PC-3 (cell line): ENCODE data around the gene DENND10. TPM values are rescaled to one million over a fixed set of nuclear protein-coding genes. Genes with fewer than 3 reads are reported as not detected.
A peak's percentile ranks its signal among the peaks of the same experiment; 100 is the strongest.
"Not testable (repeated sequence)": the region's sequence is repeated elsewhere in the genome, so short reads cannot be mapped to it uniquely, and the experiment has no call there.

ENCODE experiments used
- ATAC-seq: fragments of 200-7000 bp; cut with Tn5 transposase; 2 replicates; pipeline ENCODE4 v1.9.1; 2020; ENCODE audit warnings: mild to moderate bottlenecking, moderate library complexity
- BruUV-seq: library from RNA; stranded (reverse); fragments of 400-500 nt; replicated peaks from 2 replicates; lab custom pipeline; 2021; lab: Mats Ljungman, UMichigan
- CTCF ChIA-PET: fragments of 300-600 bp; sonication (Branson Sonifier 250); formaldehyde crosslinking; loops from one replicate; lab custom pipeline; 2022; ENCODE audit warnings: antibody characterized with exemption; lab: Charles Lee
- POLR2A ChIA-PET: fragments of 300-600 bp; sonication (Branson Sonifier 250); formaldehyde crosslinking; loops from one replicate; lab custom pipeline; 2022; ENCODE audit warnings: antibody characterized with exemption; ENCODE audit not compliant: unreplicated experiment; lab: Charles Lee
- DNase-seq: peaks from one replicate; pipeline ENCODE4 v3.0.0-alpha.2; 2015
- H2AFZ ChIP-seq: fragments of 300-600 bp; sonication (generic); 2 replicates; pipeline ENCODE4 v1.6.0; 2016; ENCODE audit warnings: antibody characterized with exemption, low read length
- H3F3A ChIP-seq: fragments of 300-600 bp; sonication (generic); one replicate; pipeline ENCODE4 v1.6.0; 2017; ENCODE audit warnings: antibody characterized with exemption, low read length, control low read depth, mild to moderate bottlenecking; ENCODE audit not compliant: unreplicated experiment
- H3K27ac ChIP-seq: fragments of 300-600 bp; sonication (generic); 2 replicates; pipeline ENCODE4 v1.5.1; 2016; ENCODE audit warnings: mild to moderate bottlenecking, low read length
- H3K27me3 ChIP-seq: fragments of 300-600 bp; sonication (generic); 2 replicates; pipeline ENCODE4 v1.6.1; 2016; ENCODE audit warnings: low read length, mixed read lengths
- H3K36me3 ChIP-seq: fragments of 300-600 bp; sonication (generic); 2 replicates; pipeline ENCODE4 v1.6.1; 2016; ENCODE audit warnings: low read depth, mixed run types, low read length, mixed read lengths
- H3K4me1 ChIP-seq: fragments of 300-600 bp; sonication (generic); 2 replicates; pipeline ENCODE4 v1.5.1; 2016; ENCODE audit warnings: low read length; ENCODE audit not compliant: insufficient read depth
- H3K4me2 ChIP-seq: fragments of 300-600 bp; sonication (generic); 2 replicates; pipeline ENCODE4 v1.6.0; 2016; ENCODE audit warnings: low read length
- H3K4me3 ChIP-seq: fragments of 300-600 bp; sonication (generic); 2 replicates; pipeline ENCODE4 v1.5.1; 2016; ENCODE audit warnings: mild to moderate bottlenecking, low read length, mixed read lengths
- H3K79me2 ChIP-seq: fragments of 300-600 bp; sonication (generic); 2 replicates; pipeline ENCODE4 v1.6.1; 2017; ENCODE audit warnings: low read length, mixed read lengths
- H3K9ac ChIP-seq: fragments of 300-600 bp; sonication (generic); 2 replicates; pipeline ENCODE4 v1.6.0; 2016; ENCODE audit warnings: mild to moderate bottlenecking, low read length
- H3K9me2 ChIP-seq: fragments of 300-600 bp; sonication (generic); replicated peaks from 2 replicates; pipeline ENCODE4 v1.6.1; 2016; ENCODE audit warnings: mixed run types, low read length, mixed read lengths
- H3K9me3 ChIP-seq: fragments of 300-600 bp; sonication (generic); 2 replicates; pipeline ENCODE4 v1.6.1; 2016; ENCODE audit warnings: low read length, mixed read lengths
- H4K20me1 ChIP-seq: fragments of 300-600 bp; sonication (generic); 2 replicates; pipeline ENCODE4 v1.6.1; 2016; ENCODE audit warnings: low read length, mixed read lengths
- EZH2 ChIP-seq: fragments of 300-600 bp; sonication (generic); IDR thresholded peaks from one replicate; pipeline ENCODE4 v1.6.1; 2017; ENCODE audit warnings: antibody characterized with exemption, mild to moderate bottlenecking, low read length; ENCODE audit not compliant: unreplicated experiment
- intact Hi-C: fragments of 100-400 bp; cut with micrococcal nuclease; formaldehyde crosslinking; loops from 2 replicates; pipeline ENCODE4 v1.9.0; 2023
- total RNA-seq: library from RNA; depleted of rRNA; stranded (reverse); fragments of >200 nt; gene quantifications from 2 replicates; pipeline ENCODE4 v1.2.3, GENCODE V29; 2014
- TF ChIP-seq, protein P1 (sequence below): fragments of 300-600 bp; sonication (generic); conservative IDR thresholded peaks from 2 replicates; pipeline ENCODE4 v1.5.1; 2017; ENCODE audit warnings: antibody characterized with exemption, low read depth, mild to moderate bottlenecking, low read length

Gene DENND10
- total RNA-seq, 1 experiment from 2014 or later: 28.9 TPM

DNA sequence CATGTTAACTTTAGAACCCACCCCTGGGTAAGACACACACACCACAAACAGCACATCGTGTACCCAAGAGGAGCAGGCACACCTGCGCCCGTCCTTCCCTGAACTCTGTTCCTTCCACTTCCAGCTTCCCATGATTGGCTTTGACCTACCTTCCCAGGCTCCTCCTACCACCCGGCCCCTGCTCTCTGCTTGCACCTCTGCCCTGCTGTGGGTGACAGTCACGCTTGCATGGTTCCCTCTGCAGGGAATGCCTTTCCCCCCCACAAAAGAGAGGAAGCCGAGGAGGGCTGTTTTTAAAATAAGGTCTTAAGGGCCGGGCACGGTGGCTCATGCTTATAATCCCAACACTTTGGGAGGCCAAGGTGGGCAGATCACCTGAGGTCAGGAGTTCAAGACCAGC, 45.2 kb downstream of the DENND10 start:
- no peaks in the 10 kb centered on the region for H3K27me3 ChIP-seq
- no peak overlapping the region for H3K4me3 ChIP-seq
- no peak overlapping the region for H3K9ac ChIP-seq
- BruUV-seq: no TSS peak
- POLR2A ChIA-PET: no interaction called here
- no peaks in the 10 kb centered on the region for H4K20me1 ChIP-seq
- DNase-seq (no peak), ATAC-seq (no peak)
- H3K9me3 ChIP-seq: no peaks in the 10 kb centered on the region
- intact Hi-C loops: no loop called here
- no peaks in the 10 kb centered on the region; the same call in 1 of the 2 replicates for H3K36me3 ChIP-seq
- H3K27ac ChIP-seq: no peak overlapping the region
- H3F3A ChIP-seq: no peaks in the 10 kb centered on the region
- TF ChIP-seq EZH2: no peak
- TF ChIP-seq, protein P1, sequence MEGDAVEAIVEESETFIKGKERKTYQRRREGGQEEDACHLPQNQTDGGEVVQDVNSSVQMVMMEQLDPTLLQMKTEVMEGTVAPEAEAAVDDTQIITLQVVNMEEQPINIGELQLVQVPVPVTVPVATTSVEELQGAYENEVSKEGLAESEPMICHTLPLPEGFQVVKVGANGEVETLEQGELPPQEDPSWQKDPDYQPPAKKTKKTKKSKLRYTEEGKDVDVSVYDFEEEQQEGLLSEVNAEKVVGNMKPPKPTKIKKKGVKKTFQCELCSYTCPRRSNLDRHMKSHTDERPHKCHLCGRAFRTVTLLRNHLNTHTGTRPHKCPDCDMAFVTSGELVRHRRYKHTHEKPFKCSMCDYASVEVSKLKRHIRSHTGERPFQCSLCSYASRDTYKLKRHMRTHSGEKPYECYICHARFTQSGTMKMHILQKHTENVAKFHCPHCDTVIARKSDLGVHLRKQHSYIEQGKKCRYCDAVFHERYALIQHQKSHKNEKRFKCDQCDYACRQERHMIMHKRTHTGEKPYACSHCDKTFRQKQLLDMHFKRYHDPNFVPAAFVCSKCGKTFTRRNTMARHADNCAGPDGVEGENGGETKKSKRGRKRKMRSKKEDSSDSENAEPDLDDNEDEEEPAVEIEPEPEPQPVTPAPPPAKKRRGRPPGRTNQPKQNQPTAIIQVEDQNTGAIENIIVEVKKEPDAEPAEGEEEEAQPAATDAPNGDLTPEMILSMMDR: no peak
- CTCF ChIA-PET: no interaction called here
- H2AFZ ChIP-seq: no peak overlapping the region
- H3K79me2 ChIP-seq: no peaks in the 10 kb centered on the region
- H3K4me2 ChIP-seq: no peak overlapping the region
- no peaks in the 10 kb centered on the region for H3K4me1 ChIP-seq
- H3K9me2 ChIP-seq: no peaks in the 10 kb centered on the region

DNA sequence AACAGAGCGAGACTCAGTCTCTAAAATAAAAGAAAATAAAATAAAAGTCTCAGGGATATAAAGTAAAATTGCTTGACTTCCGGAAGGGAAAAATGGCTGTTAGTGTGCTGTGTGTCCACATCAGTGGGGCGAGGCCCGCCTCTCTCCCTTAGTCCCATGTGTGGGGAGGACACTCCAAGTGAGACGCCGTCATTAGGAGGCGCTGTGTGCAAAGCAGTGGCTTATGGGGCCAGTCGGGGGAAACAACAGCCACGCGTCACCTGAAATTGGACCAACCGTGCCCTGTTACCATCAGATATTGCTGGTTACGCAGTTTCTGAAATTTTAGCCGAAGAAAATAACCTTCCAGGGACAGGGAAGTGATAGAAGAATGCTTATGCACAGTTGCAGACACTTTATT, 45.8 kb downstream of the DENND10 start:
- BruUV-seq: no TSS peak
- ATAC-seq: no peak
- CTCF ChIA-PET: no interaction called here

DNA sequence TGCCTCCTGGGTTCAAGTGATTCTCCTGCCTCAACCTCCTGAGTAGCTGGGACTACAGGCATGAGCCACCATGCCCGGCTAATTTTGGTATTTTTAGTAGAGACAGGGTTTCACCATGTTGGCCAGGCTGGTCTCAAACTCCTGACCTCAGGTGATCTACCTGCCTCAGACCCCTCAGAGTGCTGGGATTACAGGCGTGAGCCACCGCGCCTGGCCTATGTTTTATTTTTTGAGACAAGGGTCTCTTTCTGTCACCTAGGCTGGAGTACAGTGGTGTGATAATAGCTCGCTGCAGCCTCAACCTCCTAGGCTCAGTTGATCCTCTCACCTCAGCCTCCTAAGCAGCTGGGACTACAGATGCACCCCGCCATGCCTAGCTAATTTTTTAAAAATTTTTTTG, 47.7 kb downstream of the DENND10 start:
- H3K36me3 ChIP-seq, H3K27me3 ChIP-seq, POLR2A ChIA-PET, H3K4me3 ChIP-seq, H3K79me2 ChIP-seq, H3K4me2 ChIP-seq, H3K9me3 ChIP-seq, H3K4me1 ChIP-seq, ATAC-seq, BruUV-seq, H3K9me2 ChIP-seq, DNase-seq, intact Hi-C loops, H3K9ac ChIP-seq, H3K27ac ChIP-seq, H2AFZ ChIP-seq, H4K20me1 ChIP-seq, H3F3A ChIP-seq, CTCF ChIA-PET: not testable (repeated sequence)

More for the DNA sequence above, 45.8 kb downstream of the DENND10 start:
- TF ChIP-seq, protein P1: peak; percentile 40; the same call in 1 of the 2 replicates
- no peak for TF ChIP-seq EZH2
- Histone ChIP-seq H3K9me3 (no peaks in the 10 kb centered on the region), H3K9me2 (no peaks in the 10 kb centered on the region), H3K4me2 (no peak overlapping the region), H3K27me3 (no peaks in the 10 kb centered on the region), H3F3A (no peaks in the 10 kb centered on the region), H3K36me3 (no peaks in the 10 kb centered on the region; the same call in 1 of the 2 replicates), H3K9ac (no peak overlapping the region), H2AFZ (no peak overlapping the region), H3K4me3 (no peak overlapping the region), H3K79me2 (no peaks in the 10 kb centered on the region), H3K27ac (no peak overlapping the region), H3K4me1 (no peaks in the 10 kb centered on the region), H4K20me1 (no peaks in the 10 kb centered on the region)
- intact Hi-C loops: no loop called here
- POLR2A ChIA-PET: no interaction called here
- no peak for DNase-seq
